HG02973 (cell line): ENCODE measurements around the gene CST9.
"Not testable (repeated sequence)": the region's sequence is repeated elsewhere in the genome, so short reads cannot be mapped to it uniquely, and the experiment has no call there.

Source experiments
- ATAC-seq: cut with Tn5 transposase; IDR thresholded peaks from one replicate; pipeline ENCODE4 v1.9.1; 2021; ENCODE audit warnings: moderate library complexity; ENCODE audit not compliant: unreplicated experiment

The CST9 gene

DNA sequence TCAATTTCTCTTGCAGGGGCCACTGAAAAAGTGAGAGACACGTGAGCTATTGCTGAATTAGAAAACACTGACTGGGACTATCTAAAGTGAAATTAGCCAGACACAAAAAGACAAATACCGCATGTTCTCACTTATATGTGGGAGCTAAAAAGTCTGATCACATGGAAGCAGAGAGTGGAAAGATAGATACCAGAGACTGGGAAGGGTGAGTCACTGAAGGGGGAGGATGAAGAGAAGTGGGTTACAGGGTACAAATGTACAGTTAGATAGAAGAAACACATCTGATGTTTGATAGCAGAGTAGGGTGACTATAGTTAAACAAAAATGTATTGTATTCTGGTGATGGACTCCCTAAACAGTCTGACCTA is 18.6 kb upstream of the CST9 start:
- ATAC-seq: no peak

GRCh38 chr20:23623666-23624323 is 18.1 kb upstream of the CST9 start:
- no peak for ATAC-seq

DNA sequence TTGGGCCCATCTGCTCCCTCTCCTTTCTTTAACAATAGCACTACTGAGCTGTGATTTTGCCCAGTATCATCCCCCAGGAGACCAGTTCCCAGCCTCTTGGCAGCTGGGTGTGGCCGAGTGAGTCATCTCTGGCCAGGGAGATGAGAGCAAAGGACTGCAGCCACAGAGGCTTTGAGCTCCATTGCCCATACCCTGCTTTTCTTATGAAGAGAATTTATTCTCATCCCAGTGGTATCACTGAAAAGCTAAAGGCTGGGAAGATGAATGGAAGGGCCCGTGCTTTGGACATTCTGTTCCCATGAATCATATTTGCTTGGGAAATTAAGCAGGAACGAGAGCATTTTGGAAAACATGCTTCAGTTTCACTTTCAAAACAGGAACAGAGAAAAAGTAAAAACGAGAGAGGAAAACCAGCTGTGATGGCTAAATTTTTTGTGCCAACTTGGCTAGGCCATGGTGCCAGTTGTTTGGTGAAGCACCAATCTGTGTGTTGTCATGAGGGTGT is 17.2 kb upstream of the CST9 start:
- peak; percentile 67 for ATAC-seq

DNA sequence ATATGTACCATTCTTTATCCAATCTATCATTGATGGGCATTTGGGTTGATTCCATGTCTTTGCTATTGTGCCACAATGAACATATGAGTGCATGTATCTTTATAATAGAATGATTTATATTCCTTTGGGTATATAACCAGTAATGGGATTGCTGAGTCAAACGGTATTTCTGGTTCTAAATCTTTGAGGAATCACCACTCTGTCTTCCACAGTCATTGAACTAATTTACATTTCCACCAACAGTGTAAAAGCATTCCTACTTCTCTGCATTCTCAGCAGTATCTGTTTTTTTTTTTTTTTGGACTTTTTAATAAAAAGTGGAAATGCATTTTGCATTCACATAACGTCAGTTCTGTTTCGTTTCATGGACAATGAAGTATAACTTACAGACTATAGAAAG is 16.7 kb upstream of the CST9 start:
- ATAC-seq: not testable (repeated sequence)

DNA sequence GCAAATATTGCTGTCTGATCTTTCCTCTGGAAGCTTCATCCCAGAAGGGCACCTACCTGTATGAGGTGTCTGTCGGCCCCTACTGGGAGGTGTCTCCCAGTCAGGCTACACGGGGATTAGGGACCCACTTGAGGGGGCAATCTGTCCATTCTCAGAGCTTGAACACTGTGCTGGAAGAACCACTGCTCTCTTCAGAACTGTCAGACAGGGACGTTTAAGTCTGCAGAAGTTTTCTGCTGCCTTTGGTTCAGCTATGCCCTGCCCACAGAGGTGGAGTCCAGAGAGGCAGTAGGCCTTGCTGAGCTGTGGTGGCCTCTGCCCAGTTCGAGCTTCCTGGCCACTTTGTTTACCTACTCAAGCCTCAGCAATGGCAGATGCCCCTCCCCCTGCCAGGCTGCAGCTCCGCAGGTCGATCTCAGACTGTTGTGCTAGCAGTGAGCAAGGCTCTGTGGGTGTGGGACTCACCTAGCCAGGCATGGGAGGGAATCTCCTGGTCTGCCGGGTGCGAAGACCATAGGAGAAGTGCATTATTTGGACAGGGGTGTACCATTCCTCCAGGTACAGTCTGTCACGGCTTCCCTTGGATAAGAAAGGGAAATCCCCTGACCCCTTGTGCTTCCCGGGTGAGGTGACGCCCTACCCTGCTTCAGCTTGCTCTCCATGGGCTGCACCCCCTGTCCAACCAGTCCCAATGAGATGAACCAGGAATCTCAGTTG is 15.1 kb upstream of the CST9 start:
- not testable (repeated sequence) for ATAC-seq

- ATAC-seq: no peak
Observed at GRCh38 chr20:23614163-23614562, 8.4 kb upstream of the CST9 start.

- ATAC-seq: no peak
Observed at GRCh38 chr20:23613676-23614075, 8.0 kb upstream of the CST9 start.

DNA sequence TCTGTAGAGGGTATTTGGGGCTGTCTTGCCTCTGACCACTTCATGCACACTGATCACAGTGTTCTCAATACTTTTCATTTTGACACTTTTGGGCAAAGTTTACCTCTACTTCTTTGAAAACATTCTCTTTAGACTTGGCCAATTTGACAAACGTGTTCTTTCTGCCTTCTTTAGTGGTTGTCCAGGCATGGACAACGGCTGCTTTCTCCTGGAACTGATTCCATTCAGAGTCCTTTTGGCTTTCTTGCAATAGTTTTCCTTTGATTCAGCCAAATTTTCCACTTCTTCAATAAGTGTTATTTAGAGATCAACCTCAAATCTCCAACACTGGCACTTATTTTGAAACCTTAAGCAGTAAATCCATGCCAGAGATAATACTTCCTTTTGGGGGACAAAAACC is 6.7 kb upstream of the CST9 start:
- ATAC-seq: no peak

- no peak for ATAC-seq
Observed at GRCh38 chr20:23609486-23610109, 3.9 kb upstream of the CST9 start.

GRCh38 chr20:23608251-23608846 is 2.6 kb upstream of the CST9 start:
- no peak for ATAC-seq

- no peak for ATAC-seq
Observed at GRCh38 chr20:23607497-23608245, 2.0 kb upstream of the CST9 start.

DNA sequence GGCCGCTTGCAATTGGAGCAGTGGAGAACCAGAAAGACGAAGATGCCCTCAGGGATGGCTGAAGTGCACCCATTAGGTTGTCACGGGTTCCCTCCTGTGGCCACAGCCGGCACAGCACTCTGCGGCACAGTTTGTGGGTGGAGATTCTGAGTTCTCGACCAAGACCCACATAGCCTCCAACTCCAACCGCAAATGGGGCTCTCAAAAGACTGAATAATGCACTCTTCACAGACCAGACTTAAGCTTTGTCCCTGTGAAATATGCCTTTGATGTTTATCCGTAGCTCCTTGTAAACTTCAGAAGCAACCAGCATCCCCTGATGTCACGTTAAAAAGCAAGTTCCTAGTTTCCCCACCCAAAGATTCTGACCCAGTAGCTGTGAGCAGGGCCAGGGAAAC is 934 bp upstream of the CST9 start:
- peak; percentile 95 for ATAC-seq

- no peak for ATAC-seq
Observed at GRCh38 chr20:23604306-23604705, 1.4 kb downstream of the CST9 start.

- no peak for ATAC-seq
Observed at GRCh38 chr20:23603321-23603720, 2.4 kb downstream of the CST9 start.

- ATAC-seq: no peak
Observed at GRCh38 chr20:23602699-23603098, 3.0 kb downstream of the CST9 start.

GRCh38 chr20:23602241-23602640 is 3.5 kb downstream of the CST9 start:
- ATAC-seq: no peak

DNA sequence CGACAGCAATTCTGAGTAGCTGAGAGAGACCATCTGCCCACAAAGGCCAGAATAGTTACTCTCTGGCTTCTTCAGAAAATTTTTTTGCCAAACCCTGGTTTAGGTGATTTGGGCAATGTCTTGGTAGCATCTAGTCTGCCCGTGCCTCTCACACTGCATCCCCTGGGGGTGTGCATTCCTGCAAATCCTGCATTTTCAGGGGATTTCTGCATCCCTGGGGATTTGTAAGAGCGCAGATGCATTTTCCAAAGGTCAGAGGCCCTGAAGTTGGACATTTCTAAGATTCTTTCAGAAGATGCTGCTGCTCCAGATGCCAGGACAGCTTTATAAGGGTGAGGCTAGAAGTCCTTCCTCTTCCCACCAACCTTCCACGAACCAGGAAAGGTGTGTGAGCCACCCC is 4.0 kb downstream of the CST9 start:
- ATAC-seq: no peak

DNA sequence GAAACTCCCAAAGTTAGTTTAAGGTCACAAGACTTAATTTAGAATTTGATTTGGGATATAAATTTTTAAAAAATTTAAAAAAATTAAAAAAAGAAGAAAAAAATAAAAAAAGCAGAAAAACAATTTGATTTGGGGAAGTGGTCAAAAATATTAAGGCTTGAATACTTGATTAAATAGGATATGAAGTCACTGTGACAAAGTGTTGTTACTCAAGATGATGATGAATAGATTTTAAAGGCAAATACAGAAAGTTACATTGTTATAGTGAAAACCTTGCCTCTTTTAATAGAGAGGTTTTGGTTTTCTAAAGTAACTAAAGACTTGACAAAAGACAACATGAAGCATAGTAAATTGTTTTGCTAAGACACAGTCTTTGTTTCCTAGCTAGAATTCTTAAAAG is 7.2 kb downstream of the CST9 start:
- ATAC-seq: no peak

DNA sequence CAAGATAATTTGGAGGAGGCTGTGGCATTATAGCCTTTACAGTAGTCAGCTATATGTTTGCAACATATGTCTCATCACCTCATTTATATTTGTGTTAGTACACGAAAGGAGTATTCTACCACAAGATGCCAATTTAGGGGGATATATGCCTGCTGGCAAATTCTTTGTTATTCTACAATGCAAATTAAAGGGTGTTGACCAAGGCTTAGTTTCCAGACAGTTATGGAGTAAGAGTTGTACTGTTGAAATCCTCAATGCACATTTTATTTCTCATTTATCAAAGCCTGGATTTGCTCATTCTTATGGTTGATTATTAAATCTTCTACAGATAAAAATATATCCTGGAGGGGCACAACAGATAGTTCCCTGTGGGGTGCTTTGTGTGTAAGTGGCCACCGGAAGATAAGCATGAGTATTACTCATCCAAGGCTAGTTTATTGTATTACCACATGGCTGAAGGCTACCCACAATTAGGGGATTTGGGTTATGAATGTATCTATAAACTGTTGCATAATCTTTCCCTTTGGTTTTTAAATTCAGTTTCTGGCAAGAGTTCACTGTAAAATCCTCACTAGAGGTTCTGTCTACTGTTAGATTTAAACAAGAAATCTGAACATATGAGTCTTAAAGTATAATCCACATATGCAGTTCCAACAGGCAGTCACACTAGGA is 9.0 kb downstream of the CST9 start:
- no peak for ATAC-seq

DNA sequence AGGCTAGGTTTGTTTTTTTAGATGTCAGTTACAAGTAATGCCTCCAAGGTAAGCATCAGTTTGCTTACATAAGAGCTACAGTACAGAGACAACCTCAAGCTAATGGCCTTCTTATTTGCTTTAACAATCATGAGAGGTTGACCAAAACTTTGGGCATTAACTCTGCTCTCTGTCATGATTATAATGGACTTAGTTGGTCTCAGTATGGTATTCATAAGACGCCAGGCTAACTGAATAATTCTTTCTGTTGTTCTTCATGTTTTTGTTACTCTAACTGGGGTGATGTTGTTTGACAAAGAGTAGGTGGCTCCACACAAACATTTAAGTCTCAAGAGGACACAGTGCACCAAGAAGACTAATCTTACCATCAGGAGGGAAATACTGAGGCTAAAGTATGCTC is 9.8 kb downstream of the CST9 start:
- ATAC-seq: no peak
